ENCODE data around the gene MEN1. TPM values are rescaled to one million over a fixed set of nuclear protein-coding genes. Genes with fewer than 3 reads are reported as not detected.
A peak's percentile ranks its signal among the peaks of the same experiment; 100 is the strongest.

The MEN1 gene
- total and polyA plus RNA-seq, 2 of the 13 experiments (the other 11 are each of a cell fraction or from before 2014, with no cell fraction given) = 20.5 to 27.3 TPM

DNA sequence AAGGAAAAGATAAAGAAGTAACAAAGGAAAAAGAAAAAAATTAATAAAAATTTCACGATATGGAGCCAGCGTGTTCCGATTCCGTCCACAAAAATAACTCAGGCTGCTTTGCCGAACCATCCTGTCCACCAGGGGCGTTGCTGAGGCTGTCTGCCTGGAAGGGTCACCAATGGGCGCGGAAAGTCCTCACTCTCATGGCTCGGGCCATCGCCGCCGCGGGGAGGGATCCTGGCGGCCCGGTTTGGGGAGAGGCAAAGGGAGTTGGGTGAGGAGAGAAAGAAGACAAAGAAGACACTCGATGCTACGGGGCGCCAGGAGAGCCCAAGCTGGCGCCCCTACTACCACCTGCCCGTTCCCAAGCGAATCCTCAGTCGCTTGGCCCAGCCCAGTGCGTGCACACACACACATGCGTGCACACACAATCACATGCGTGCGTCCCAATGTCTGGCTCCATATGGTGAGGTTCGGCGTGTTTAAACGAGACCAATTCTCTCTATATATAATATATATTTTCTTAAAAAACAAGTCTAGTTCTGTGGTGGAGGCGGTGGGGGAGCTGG lies 45.0 kb downstream of the MEN1 start (continued):
- TF ChIP-seq CCAR2 (optimal IDR thresholded peaks at IDR 0.05; ENCODE audit: low read depth, low read length) (no peak), AGO2 (optimal IDR thresholded peaks at IDR 0.05; ENCODE audit: low read depth, low read length) (peak; percentile 95), SOX5 (CRISPR knock-in tag; IDR thresholded peaks at IDR 0.05; ENCODE audit: borderline replicate concordance) (no peak), MLLT10 (CRISPR knock-in tag; IDR thresholded peaks at IDR 0.05) (no peak), SETDB1 (CRISPR knock-in tag; IDR thresholded peaks at IDR 0.05; ENCODE audit: borderline replicate concordance) (no peak), NBN (conservative IDR thresholded peaks at IDR 0.05) (no peak), CREB1 (IDR thresholded peaks at IDR 0.05) (no peak), CREB1 (CRISPR knock-in tag; IDR thresholded peaks at IDR 0.05) (no peak), GABPB1 (CRISPR knock-in tag; IDR thresholded peaks at IDR 0.05) (no peak), RBM22 (optimal IDR thresholded peaks at IDR 0.05; ENCODE audit: low read length) (peak; percentile 82)
- TF ChIP-seq, protein P1, sequence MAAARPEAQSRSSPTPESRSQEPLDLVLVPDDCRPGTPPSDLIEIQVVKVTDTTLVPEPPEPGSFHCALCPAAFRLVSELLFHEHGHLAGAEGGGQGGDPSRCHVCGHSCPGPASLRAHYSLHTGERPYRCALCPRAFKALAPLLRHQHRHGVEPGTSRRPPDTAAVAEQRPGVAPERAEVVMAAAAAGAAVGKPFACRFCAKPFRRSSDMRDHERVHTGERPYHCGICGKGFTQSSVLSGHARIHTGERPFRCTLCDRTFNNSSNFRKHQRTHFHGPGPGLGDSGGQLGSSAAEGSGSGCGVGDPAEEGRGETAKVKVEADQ (CRISPR knock-in tag; IDR thresholded peaks at IDR 0.05; ENCODE audit: borderline replicate concordance) = no peak
- TF ChIP-seq, protein P2, sequence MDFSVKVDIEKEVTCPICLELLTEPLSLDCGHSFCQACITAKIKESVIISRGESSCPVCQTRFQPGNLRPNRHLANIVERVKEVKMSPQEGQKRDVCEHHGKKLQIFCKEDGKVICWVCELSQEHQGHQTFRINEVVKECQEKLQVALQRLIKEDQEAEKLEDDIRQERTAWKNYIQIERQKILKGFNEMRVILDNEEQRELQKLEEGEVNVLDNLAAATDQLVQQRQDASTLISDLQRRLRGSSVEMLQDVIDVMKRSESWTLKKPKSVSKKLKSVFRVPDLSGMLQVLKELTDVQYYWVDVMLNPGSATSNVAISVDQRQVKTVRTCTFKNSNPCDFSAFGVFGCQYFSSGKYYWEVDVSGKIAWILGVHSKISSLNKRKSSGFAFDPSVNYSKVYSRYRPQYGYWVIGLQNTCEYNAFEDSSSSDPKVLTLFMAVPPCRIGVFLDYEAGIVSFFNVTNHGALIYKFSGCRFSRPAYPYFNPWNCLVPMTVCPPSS (IDR thresholded peaks at IDR 0.05) = no peak

DNA sequence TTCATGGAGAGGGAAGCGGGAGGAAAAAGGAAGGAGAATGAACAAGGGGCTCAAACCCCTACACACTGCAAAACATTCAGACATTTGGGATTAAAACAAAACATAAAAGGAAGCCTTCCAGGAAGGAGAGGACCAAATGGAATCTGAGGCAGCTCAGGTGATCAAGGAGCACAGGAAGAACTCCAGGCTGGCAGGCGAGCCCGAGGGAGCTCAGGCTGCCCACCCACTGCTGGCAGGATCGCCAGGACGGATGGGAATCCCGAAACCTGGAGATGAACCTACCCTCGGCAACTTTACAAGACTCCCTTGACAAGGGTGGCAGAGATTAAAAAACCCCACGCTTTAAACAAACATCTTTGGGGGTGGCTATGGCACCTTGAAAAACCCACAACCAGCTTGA lies 45.6 kb downstream of the MEN1 start:
- in situ Hi-C loops (cut with HindIII; ENCODE audit: extremely low pct_ligation_motif_present, low pct_unique_long_range_greater_than_20kb) (no loop called here), intact Hi-C loops (cut with micrococcal nuclease; ENCODE audit: unreplicated experiment) (no loop called here)
- ATAC-seq (no peak), DNase-seq (ENCODE audit: low spot score) (no peak), FAIRE-seq (no peak)
- Histone ChIP-seq H2AFZ (ENCODE audit: low read length) (no peak overlapping the region), H3K4me1 (ENCODE audit: insufficient read depth, low read length) (peaks cover 12% of the 10 kb centered on the region), H4K20me1 (ENCODE audit: insufficient read depth, low read length) (peaks cover 67% of the 10 kb centered on the region), H3K27me3 (ENCODE audit: control insufficient read depth in 1 of 2, insufficient read depth in 2 of 2, low read length in 2 of 2) (no peaks in the 10 kb centered on the region), H3K27ac (ENCODE audit: extremely low read length, insufficient read depth, low read length) (no peak overlapping the region), H3K9me3 (ENCODE audit: low read length) (no peaks in the 10 kb centered on the region), H3K36me3 (replicated peaks in 1 of 2; ENCODE audit: control insufficient read depth in 1 of 2, insufficient read depth in 2 of 2, low read length in 2 of 2) (peaks cover 41 to 63% of the 10 kb centered on the region in 2 experiments), H3K4me2 (ENCODE audit: low read depth, low read length) (no peak overlapping the region), H3K4me3 (replicated peaks in 1 of 3; ENCODE audit: insufficient read depth in 1 of 3, low read depth in 2 of 3, low read length in 3 of 3) (no peak overlapping the region), H3K9ac (ENCODE audit: insufficient read depth, low read depth, low read length) (no peak overlapping the region), H3K79me2 (ENCODE audit: insufficient read depth, low read length) (peaks cover 4% of the 10 kb centered on the region)
- POLR2A ChIA-PET = interaction anchor here (1.1 to 3.8 kb wide), 2 partner anchors 12 to 14 kb away, joined by 3 to 23 read pairs; partner anchors contain the start of gene SF1
- 100% methylated on average over 8 of the region's 8 CpGs for WGBS (ENCODE audit: low lambda C conversion rate)
- CTCF ChIA-PET (ENCODE audit: low intra/inter-chr PET ratio, low total read pairs) = no interaction called here
- TSS peak; percentile 25 for BruUV-seq (replicated peaks)
- TF ChIP-seq SETDB1 (CRISPR knock-in tag; IDR thresholded peaks at IDR 0.05; ENCODE audit: borderline replicate concordance) = no peak
- no peak for TF ChIP-seq HNRNPUL1 (IDR thresholded peaks at IDR 0.05; ENCODE audit: low read depth, low read length)
- TF ChIP-seq ZEB1 (IDR thresholded peaks at IDR 0.05; ENCODE audit: insufficient replicate concordance, low read depth) = no peak
- no peak for TF ChIP-seq TBX3 (IDR thresholded peaks at IDR 0.05; ENCODE audit: borderline replicate concordance)
- no peak for TF ChIP-seq ZNF781 (CRISPR knock-in tag; IDR thresholded peaks at IDR 0.05; ENCODE audit: borderline replicate concordance, not compliant biosample characterization)

All from HepG2 (cell line).